A549 (cell line): ENCODE data around the gene GRHL3.

Source experiments
- CTCF ChIP-seq: fragments of >200 bp; sonication (Bioruptor Twin); formaldehyde crosslinking; IDR thresholded peaks from 3 replicates; pipeline ENCODE4 v1.5.1; 2016
- EP300 ChIP-seq, 2 experiments: fragments of >200 bp; sonication (Bioruptor Twin); formaldehyde crosslinking; IDR thresholded peaks; 2 replicates in 1 of 2; 3 replicates in 1 of 2; pipeline ENCODE4 v1.6.1; 2016 to 2017
- MAX ChIP-seq: IDR thresholded peaks from 2 replicates; pipeline ENCODE4 v1.6.1; 2012
- MYC ChIP-seq: IDR thresholded peaks from 2 replicates; pipeline ENCODE4 v1.6.1; 2012; ENCODE audit warnings: mild to moderate bottlenecking, inconsistent platforms, low read length, improper control_type of control experiment, borderline replicate concordance
- POLR2A ChIP-seq: IDR thresholded peaks from 2 replicates; pipeline ENCODE4 v1.6.1; 2012; ENCODE audit warnings: mild to moderate bottlenecking, low read length
- SMC3 ChIP-seq: fragments of >200 bp; sonication (Bioruptor Twin); formaldehyde crosslinking; IDR thresholded peaks from 3 replicates; pipeline ENCODE4 v1.6.1; 2018; ENCODE audit warnings: inconsistent platforms

GRCh38 chr1:24324903-24325302 is 5.7 kb downstream of the GRHL3 start:
- TF ChIP-seq EP300 (IDR thresholded peaks at IDR 0.05): no peak
- no peak for TF ChIP-seq POLR2A
- no peak for TF ChIP-seq CTCF
- TF ChIP-seq MYC: no peak
- no peak for TF ChIP-seq MAX
- TF ChIP-seq SMC3: no peak
